Stimulated activated CD8-positive, alpha-beta memory T cell treated with anti-CD3 and anti-CD28 coated beads, Interleukin-12 subunit alpha, Interleukin-12 subunit beta, amount 100 ng/mL, for 1 hour (primary cell): ENCODE data around the gene REC114.

Experiments
- DNase-seq: peaks from one replicate; pipeline ENCODE4 v3.0.0-alpha.2; 2020; ENCODE audit warnings: low read depth

Gene REC114

GRCh38 chr15:73604477-73604876 is 161.5 kb downstream of the REC114 start:
- DNase-seq, result no peak

- no peak for DNase-seq
These were observed 162.9 kb downstream of the REC114 start for GRCh38 chr15:73605759-73606436.

- no peak for DNase-seq
These were observed 164.4 kb downstream of the REC114 start for GRCh38 chr15:73607405-73607804.

GRCh38 chr15:73607843-73608242 is 164.9 kb downstream of the REC114 start:
- no peak for DNase-seq

- no peak for DNase-seq
These were observed 165.5 kb downstream of the REC114 start for GRCh38 chr15:73608475-73608874.

- DNase-seq, result no peak
These were observed 166.0 kb downstream of the REC114 start for GRCh38 chr15:73608941-73609340.
